A549 (cell line): Measurements from ENCODE around the gene HGFAC. TPM values are rescaled to one million over a fixed set of nuclear protein-coding genes. Genes with fewer than 3 reads are reported as not detected.

ENCODE experiments used
- ATAC-seq, 2 experiments: fragments of 200-7000 bp in 1 of 2; fragments of >200 bp in 1 of 2; cut with Nextera tagmentation in 1 of 2; cut with Tn5 transposase in 1 of 2; 3 replicates each; pipeline versions ENCODE4 v1.8.0 to v1.9.1; 2018 to 2020; ENCODE audit warnings: mild to moderate bottlenecking in 1 of 2, moderate library complexity in 1 of 2
- CTCF ChIA-PET: fragments of 300-600 bp; sonication (Branson Sonifier 250); formaldehyde crosslinking; extraction: SDS; loops from one replicate; lab custom pipeline; 2021; ENCODE audit warnings: antibody characterized with exemption, inconsistent platforms; lab: Yijun Ruan, JAX
- POLR2A ChIA-PET: fragments of 350-600 bp; formaldehyde crosslinking; extraction: SDS; loops from one replicate; lab custom pipeline; 2021; ENCODE audit warnings: antibody characterized with exemption, inconsistent platforms; lab: Yijun Ruan, JAX
- DNase-seq, 2 experiments: peaks; one replicate each; pipeline versions ENCODE4 v3.0.0 to v3.0.0-alpha.2; 2011 to 2016; ENCODE audit warnings: low read depth in 1 of 2, low spot score in 1 of 2
- FAIRE-seq: peaks from 2 replicates; lab custom pipeline; 2011; peaks lifted over from hg19 to GRCh38; lab: Jason Lieb, UNC
- H3K27ac ChIP-seq, 2 experiments: fragments of >200 bp; sonication (Bioruptor Twin); formaldehyde crosslinking; 3 replicates each; pipeline ENCODE4 v1.5.1; 2016 to 2017
- H3K4me1 ChIP-seq: fragments of >200 bp; sonication (Bioruptor Twin); formaldehyde crosslinking; 3 replicates; pipeline ENCODE4 v1.6.1; 2016
- H3K4me2 ChIP-seq: fragments of >200 bp; sonication (Bioruptor Twin); formaldehyde crosslinking; 3 replicates; pipeline ENCODE4 v1.6.1; 2016
- H3K4me3 ChIP-seq: fragments of >200 bp; sonication (Bioruptor Twin); formaldehyde crosslinking; 3 replicates; pipeline ENCODE4 v1.5.1; 2016
- H3K9me3 ChIP-seq: fragments of >200 bp; sonication (Bioruptor Twin); formaldehyde crosslinking; 3 replicates; pipeline ENCODE4 v1.6.1; 2016
- CBX2 ChIP-seq: fragments of 200-600 bp; sonication (generic); IDR thresholded peaks from 2 replicates; pipeline ENCODE4 v1.6.1; 2016; ENCODE audit warnings: low read depth, mild to moderate bottlenecking, borderline replicate concordance
- EP300 ChIP-seq, 2 experiments: fragments of >200 bp; sonication (Bioruptor Twin); formaldehyde crosslinking; IDR thresholded peaks; 2 replicates in 1 of 2; 3 replicates in 1 of 2; pipeline ENCODE4 v1.6.1; 2016 to 2017
- FOSL2 ChIP-seq, 2 experiments: fragments of 450-650 bp in 1 of 2; fragments of >200 bp in 1 of 2; sonication (Bioruptor Twin) in 1 of 2; formaldehyde crosslinking; IDR thresholded peaks; 2 replicates each; pipeline versions ENCODE4 v1.5.0 to v1.6.1; 2016 to 2020; ENCODE audit warnings: mild to moderate bottlenecking in 1 of 2, moderate library complexity in 1 of 2
- GATA3 ChIP-seq: IDR thresholded peaks from 2 replicates; pipeline ENCODE4 v1.6.1; 2012; ENCODE audit warnings: borderline replicate concordance
- HDAC2 ChIP-seq: fragments of 200-600 bp; sonication (generic); IDR thresholded peaks from 2 replicates; pipeline ENCODE4 v1.6.1; 2016
- KDM1A ChIP-seq: fragments of 200-600 bp; sonication (generic); IDR thresholded peaks from 2 replicates; pipeline ENCODE4 v1.6.1; 2016; ENCODE audit warnings: low read depth, mild to moderate bottlenecking
- MAFK ChIP-seq: fragments of 450-650 bp; IDR thresholded peaks from 2 replicates; pipeline ENCODE4 v1.6.1; 2014; ENCODE audit not compliant: partially characterized antibody
- RAD21 ChIP-seq, 2 experiments: fragments of >200 bp in 1 of 2; sonication (Bioruptor Twin) in 1 of 2; formaldehyde crosslinking in 1 of 2; IDR thresholded peaks in 1 of 2; conservative IDR thresholded peaks in 1 of 2; 2 replicates in 1 of 2; 3 replicates in 1 of 2; pipeline ENCODE4 v1.6.1; 2012 to 2018; ENCODE audit warnings: inconsistent platforms in 1 of 2
- RFX5 ChIP-seq: fragments of 450-650 bp; IDR thresholded peaks from 2 replicates; pipeline ENCODE4 v1.7.1; 2014; ENCODE audit warnings: antibody characterized with exemption, mild to moderate bottlenecking, moderate library complexity
- TFCP2L1 ChIP-seq: fragments of 250-450 bp; sonication (Bioruptor Pico); IDR thresholded peaks from 2 replicates; pipeline ENCODE4 v1.5.0; 2021; ENCODE audit warnings: mild to moderate bottlenecking
- ZC3H11A ChIP-seq: fragments of 450-650 bp; IDR thresholded peaks from 2 replicates; pipeline ENCODE4 v1.6.1; 2014; ENCODE audit warnings: antibody characterized with exemption, mild to moderate bottlenecking
- ZFP36 ChIP-seq: fragments of 450-650 bp; IDR thresholded peaks from 2 replicates; pipeline ENCODE4 v1.6.1; 2014; ENCODE audit warnings: borderline replicate concordance; ENCODE audit not compliant: partially characterized antibody
- ZNF302 ChIP-seq: fragments of 250-450 bp; sonication (Bioruptor Pico); IDR thresholded peaks from 2 replicates; pipeline ENCODE4 v1.9.0; 2021; ENCODE audit warnings: inconsistent platforms, mild to moderate bottlenecking, moderate library complexity
- ZSCAN20 ChIP-seq: fragments of 250-450 bp; sonication (Bioruptor Pico); IDR thresholded peaks from 2 replicates; pipeline ENCODE4 v1.8.0; 2022; ENCODE audit warnings: mild to moderate bottlenecking, moderate library complexity
- whole genome bisulfite sequencing: methylation state at CpG from one replicate; pipeline ENCODE4 v1.1.6; 2017; ENCODE audit errors: missing lambda C conversion rate; 5-methylcytosine and 5-hydroxymethylcytosine counted together
- polyA plus RNA-seq, 4 experiments: library from polyadenylated mRNA; depleted of rRNA in 3 of 4; stranded (reverse); fragments of >200 nt; fragmentation: RNase III in 1 of 4; extraction: RNeasy Plus Mini Kit Qiagen cat#74134 plus additional on column Dnase treatment in 1 of 4; gene quantifications; 2 replicates in 3 of 4; 3 replicates in 1 of 4; pipeline ENCODE4 v1.2.3, GENCODE V29; 2011 to 2017
- TF ChIP-seq, protein P1 (sequence below): fragments of >200 bp; sonication (Bioruptor Twin); formaldehyde crosslinking; IDR thresholded peaks from 3 replicates; pipeline ENCODE4 v1.5.1; 2016
- TF ChIP-seq, protein P2 (sequence below): fragments of 250-450 bp; sonication (Bioruptor Pico); IDR thresholded peaks from 2 replicates; pipeline ENCODE4 v1.5.0; 2020; ENCODE audit warnings: low read depth, mild to moderate bottlenecking, moderate library complexity
- TF ChIP-seq, protein P3 (sequence below): fragments of 250-450 bp; sonication (Bioruptor Pico); IDR thresholded peaks from 2 replicates; pipeline ENCODE4 v1.5.0; 2021; ENCODE audit warnings: mild to moderate bottlenecking, moderate library complexity, borderline replicate concordance
- TF ChIP-seq, protein P4 (sequence below): IDR thresholded peaks from 2 replicates; pipeline ENCODE4 v1.6.1; 2012

The HGFAC gene
- polyA plus RNA-seq, 2 of the 4 experiments (the other 2 are of a cell fraction) = 0.25 TPM; not detected in 1

DNA sequence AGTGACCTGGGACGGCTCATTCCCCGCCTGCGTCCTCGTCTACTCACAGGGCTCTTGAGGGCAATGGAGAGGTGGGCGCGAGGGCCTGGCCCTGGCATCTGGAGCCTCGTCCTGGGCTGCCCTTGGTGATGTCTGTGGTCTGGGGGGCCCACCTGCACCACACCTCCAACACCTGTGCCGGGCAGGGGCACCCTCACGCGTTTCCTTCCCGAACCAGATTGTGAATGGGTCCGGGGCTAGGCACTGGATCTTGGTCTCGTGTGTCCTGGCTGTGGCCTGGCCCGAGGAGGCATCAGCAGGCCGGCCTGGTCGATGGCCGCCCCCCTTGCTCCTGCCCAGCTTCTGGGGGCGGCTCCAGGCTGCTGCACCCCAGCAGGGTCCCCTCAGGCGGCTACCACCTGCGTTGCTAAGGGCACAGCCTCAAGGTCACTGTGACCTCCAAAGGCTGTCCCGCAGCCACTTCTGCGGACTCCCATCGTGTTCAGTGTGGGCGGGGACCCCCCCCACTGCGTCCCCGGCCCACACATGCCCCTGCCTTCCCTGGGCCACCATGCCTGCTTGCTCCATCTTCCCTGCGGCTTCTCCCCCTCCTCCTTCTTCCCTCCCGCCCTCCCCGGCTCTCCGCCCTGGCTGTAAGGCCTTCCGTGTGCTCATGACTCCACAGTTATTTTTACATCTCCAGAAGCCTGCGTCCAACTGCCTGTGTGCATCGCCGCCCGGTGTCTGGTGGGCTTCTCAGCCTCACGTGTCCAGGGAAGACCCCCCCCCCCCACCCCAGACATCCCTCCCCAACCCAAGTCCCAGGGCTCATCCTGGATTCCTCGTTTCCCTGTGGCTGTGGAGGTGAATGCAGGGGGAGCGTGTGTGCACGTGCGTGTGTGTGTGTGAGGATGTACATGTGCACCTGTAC is 25.2 kb downstream of the HGFAC start:
- FAIRE-seq (no peak), DNase-seq (no peak), ATAC-seq (peak in 1 of 2 experiments; percentile 15; a peak in 2 of 6 replicates)
- Histone ChIP-seq H3K9me3 (no peaks in the 10 kb centered on the region), H3K4me2 (no peak overlapping the region), H3K4me3 (no peak overlapping the region), H3K27ac (no peak overlapping the region), H3K4me1 (no peaks in the 10 kb centered on the region)
- 61% methylated on average over 16 of the region's 40 CpGs for WGBS
- TF ChIP-seq, protein P1, sequence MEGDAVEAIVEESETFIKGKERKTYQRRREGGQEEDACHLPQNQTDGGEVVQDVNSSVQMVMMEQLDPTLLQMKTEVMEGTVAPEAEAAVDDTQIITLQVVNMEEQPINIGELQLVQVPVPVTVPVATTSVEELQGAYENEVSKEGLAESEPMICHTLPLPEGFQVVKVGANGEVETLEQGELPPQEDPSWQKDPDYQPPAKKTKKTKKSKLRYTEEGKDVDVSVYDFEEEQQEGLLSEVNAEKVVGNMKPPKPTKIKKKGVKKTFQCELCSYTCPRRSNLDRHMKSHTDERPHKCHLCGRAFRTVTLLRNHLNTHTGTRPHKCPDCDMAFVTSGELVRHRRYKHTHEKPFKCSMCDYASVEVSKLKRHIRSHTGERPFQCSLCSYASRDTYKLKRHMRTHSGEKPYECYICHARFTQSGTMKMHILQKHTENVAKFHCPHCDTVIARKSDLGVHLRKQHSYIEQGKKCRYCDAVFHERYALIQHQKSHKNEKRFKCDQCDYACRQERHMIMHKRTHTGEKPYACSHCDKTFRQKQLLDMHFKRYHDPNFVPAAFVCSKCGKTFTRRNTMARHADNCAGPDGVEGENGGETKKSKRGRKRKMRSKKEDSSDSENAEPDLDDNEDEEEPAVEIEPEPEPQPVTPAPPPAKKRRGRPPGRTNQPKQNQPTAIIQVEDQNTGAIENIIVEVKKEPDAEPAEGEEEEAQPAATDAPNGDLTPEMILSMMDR = no peak
- TF ChIP-seq, protein P2, sequence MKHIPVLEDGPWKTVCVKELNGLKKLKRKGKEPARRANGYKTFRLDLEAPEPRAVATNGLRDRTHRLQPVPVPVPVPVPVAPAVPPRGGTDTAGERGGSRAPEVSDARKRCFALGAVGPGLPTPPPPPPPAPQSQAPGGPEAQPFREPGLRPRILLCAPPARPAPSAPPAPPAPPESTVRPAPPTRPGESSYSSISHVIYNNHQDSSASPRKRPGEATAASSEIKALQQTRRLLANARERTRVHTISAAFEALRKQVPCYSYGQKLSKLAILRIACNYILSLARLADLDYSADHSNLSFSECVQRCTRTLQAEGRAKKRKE (CRISPR knock-in tag) = no peak
- TF ChIP-seq RAD21 (conservative IDR thresholded peaks at IDR 0.05 in 1 of 2, IDR thresholded peaks at IDR 0.05 in 1 of 2) (no peak), CBX2 (no peak), ZSCAN20 (CRISPR knock-in tag) (no peak), EP300 (IDR thresholded peaks at IDR 0.05) (no peak), KDM1A (no peak), ZNF302 (CRISPR knock-in tag) (no peak), HDAC2 (no peak), GATA3 (no peak), MAFK (no peak), FOSL2 (IDR thresholded peaks at IDR 0.05) (no peak), FOSL2 (CRISPR knock-in tag; IDR thresholded peaks at IDR 0.05) (no peak), RFX5 (no peak), ZFP36 (no peak), ZC3H11A (no peak)
- TF ChIP-seq, protein P3, sequence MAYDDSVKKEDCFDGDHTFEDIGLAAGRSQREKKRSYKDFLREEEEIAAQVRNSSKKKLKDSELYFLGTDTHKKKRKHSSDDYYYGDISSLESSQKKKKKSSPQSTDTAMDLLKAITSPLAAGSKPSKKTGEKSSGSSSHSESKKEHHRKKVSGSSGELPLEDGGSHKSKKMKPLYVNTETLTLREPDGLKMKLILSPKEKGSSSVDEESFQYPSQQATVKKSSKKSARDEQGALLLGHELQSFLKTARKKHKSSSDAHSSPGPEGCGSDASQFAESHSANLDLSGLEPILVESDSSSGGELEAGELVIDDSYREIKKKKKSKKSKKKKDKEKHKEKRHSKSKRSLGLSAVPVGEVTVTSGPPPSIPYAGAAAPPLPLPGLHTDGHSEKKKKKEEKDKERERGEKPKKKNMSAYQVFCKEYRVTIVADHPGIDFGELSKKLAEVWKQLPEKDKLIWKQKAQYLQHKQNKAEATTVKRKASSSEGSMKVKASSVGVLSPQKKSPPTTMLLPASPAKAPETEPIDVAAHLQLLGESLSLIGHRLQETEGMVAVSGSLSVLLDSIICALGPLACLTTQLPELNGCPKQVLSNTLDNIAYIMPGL (CRISPR knock-in tag) = no peak
- TF ChIP-seq, protein P4, sequence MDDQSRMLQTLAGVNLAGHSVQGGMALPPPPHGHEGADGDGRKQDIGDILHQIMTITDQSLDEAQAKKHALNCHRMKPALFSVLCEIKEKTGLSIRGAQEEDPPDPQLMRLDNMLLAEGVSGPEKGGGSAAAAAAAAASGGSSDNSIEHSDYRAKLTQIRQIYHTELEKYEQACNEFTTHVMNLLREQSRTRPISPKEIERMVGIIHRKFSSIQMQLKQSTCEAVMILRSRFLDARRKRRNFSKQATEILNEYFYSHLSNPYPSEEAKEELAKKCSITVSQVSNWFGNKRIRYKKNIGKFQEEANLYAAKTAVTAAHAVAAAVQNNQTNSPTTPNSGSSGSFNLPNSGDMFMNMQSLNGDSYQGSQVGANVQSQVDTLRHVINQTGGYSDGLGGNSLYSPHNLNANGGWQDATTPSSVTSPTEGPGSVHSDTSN = no peak
- POLR2A ChIA-PET = no interaction called here
- CTCF ChIA-PET = interaction anchor here (1.2 to 1.9 kb wide), 3 partner anchors 13 to 121 kb away, joined by 3 to 6 read pairs (median 4); no protein-coding TSS in a partner anchor

DNA sequence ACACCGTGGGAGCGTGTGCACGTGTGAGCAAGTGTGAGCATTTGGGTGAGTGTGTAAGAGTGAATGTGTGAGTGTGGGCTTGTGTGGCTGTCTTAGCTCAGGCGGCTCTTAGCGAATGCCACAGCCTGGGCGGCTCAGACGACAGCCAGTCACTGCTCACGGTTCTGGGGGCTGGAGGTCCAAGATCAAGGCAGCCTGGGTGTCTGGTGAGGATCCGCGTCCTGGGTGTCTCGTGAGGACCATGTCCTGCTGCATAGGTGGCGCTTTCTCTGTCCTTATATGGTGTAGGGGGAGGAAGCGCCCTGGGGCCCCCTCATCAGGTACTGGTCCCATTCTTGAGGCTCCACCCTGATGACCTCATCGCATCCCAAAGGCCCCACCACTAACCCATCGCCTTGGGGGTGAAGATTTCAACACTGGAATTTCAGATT is 25.8 kb downstream of the HGFAC start:
- ChIA-PET CTCF (interaction anchor here (1.2 kb wide), 1 partner anchor 13 kb away, joined by 3 read pairs; no protein-coding TSS in a partner anchor), POLR2A (no interaction called here)
- ATAC-seq = no peak
- DNase-seq = no peak
- no peak for FAIRE-seq
- 79% methylated on average over 11 of the region's 15 CpGs for whole genome bisulfite sequencing
- no peaks in the 10 kb centered on the region for H3K9me3 ChIP-seq
- no peaks in the 10 kb centered on the region for H3K4me1 ChIP-seq
- no peak overlapping the region for H3K27ac ChIP-seq
- no peak for TF ChIP-seq TFCP2L1 (CRISPR knock-in tag)
- H3K4me3 ChIP-seq = no peak overlapping the region
- no peak overlapping the region for H3K4me2 ChIP-seq
